Caco-2 (cell line): Measurements from ENCODE around the gene GALNT17. TPM values are rescaled to one million over a fixed set of nuclear protein-coding genes. Genes with fewer than 3 reads are reported as not detected.

Experiments
- BruUV-seq: library from RNA; stranded (reverse); fragments of 400-500 nt; replicated peaks from 2 replicates; lab custom pipeline; 2021; lab: Mats Ljungman, UMichigan
- CTCF ChIA-PET: fragments of 300-600 bp; sonication (Branson Sonifier 250); formaldehyde crosslinking; loops from one replicate; lab custom pipeline; 2022; ENCODE audit warnings: antibody characterized with exemption; lab: Charles Lee
- POLR2A ChIA-PET: fragments of 300-600 bp; sonication (Branson Sonifier 250); formaldehyde crosslinking; loops from one replicate; lab custom pipeline; 2022; ENCODE audit warnings: antibody characterized with exemption; lab: Charles Lee
- DNase-seq, 2 experiments: peaks; one replicate each; pipeline versions ENCODE4 v3.0.0 to v3.0.0-alpha.2; 2020 to 2022
- H3K27me3 ChIP-seq: replicated peaks from 2 replicates; pipeline ENCODE4 v1.6.0; 2011; ENCODE audit warnings: low read length; ENCODE audit not compliant: control insufficient read depth, insufficient read depth
- H3K36me3 ChIP-seq: 2 replicates; pipeline ENCODE4 v1.5.1; 2011; ENCODE audit warnings: low read length; ENCODE audit not compliant: control insufficient read depth, insufficient read depth
- H3K4me1 ChIP-seq: fragments of 250-450 bp; sonication (Bioruptor Pico); 2 replicates; pipeline ENCODE4 v1.5.1; 2020; ENCODE audit warnings: mild to moderate bottlenecking
- H3K4me3 ChIP-seq: 2 replicates; pipeline ENCODE4 v1.5.1; 2011; ENCODE audit warnings: low read depth, mild to moderate bottlenecking, control low read depth, low read length
- H3K9me3 ChIP-seq: fragments of 250-450 bp; sonication (Bioruptor Pico); 2 replicates; pipeline ENCODE4 v1.5.1; 2020; ENCODE audit warnings: mild to moderate bottlenecking, moderate library complexity
- H3K27ac Mint-ChIP-seq: one replicate; pipeline ENCODE4 v1.8.0; 2022; ENCODE audit warnings: mixed read lengths; ENCODE audit not compliant: unreplicated experiment
- H3K27me3 Mint-ChIP-seq: one replicate; pipeline ENCODE4 v1.8.0; 2022; ENCODE audit warnings: mixed read lengths; ENCODE audit not compliant: insufficient read depth, unreplicated experiment
- H3K36me3 Mint-ChIP-seq: one replicate; pipeline ENCODE4 v1.8.0; 2022; ENCODE audit warnings: mild to moderate bottlenecking, mixed read lengths; ENCODE audit not compliant: insufficient read depth, unreplicated experiment
- H3K4me1 Mint-ChIP-seq: one replicate; pipeline ENCODE4 v1.8.0; 2022; ENCODE audit warnings: low read depth, mixed read lengths; ENCODE audit not compliant: unreplicated experiment
- H3K4me3 Mint-ChIP-seq: one replicate; pipeline ENCODE4 v1.8.0; 2022; ENCODE audit warnings: mild to moderate bottlenecking, moderate library complexity, mixed read lengths; ENCODE audit not compliant: unreplicated experiment
- H3K9me3 Mint-ChIP-seq: one replicate; pipeline ENCODE4 v1.8.0; 2022; ENCODE audit warnings: mixed read lengths; ENCODE audit not compliant: unreplicated experiment
- CTCF ChIP-seq, 2 experiments: fragments of 200-600 bp in 1 of 2; IDR thresholded peaks; 1 replicate in 1 of 2; 2 replicates in 1 of 2; pipeline versions ENCODE4 v1.5.1 to v1.8.0; 2011 to 2022; ENCODE audit warnings: antibody characterized with exemption in 1 of 2, control low read depth in 1 of 2, inconsistent platforms in 1 of 2, low read depth in 1 of 2, low read length in 1 of 2, mild to moderate bottlenecking in 1 of 2, moderate library complexity in 1 of 2; ENCODE audit not compliant: insufficient read depth in 1 of 2, severe bottlenecking in 1 of 2, unreplicated experiment in 1 of 2
- intact Hi-C: fragments of 100-400 bp; cut with micrococcal nuclease; formaldehyde crosslinking; loops from one replicate; pipeline ENCODE4 v1.10.0; 2022; ENCODE audit not compliant: unreplicated experiment
- total RNA-seq: library from RNA; stranded (reverse); gene quantifications from 2 replicates; pipeline ENCODE4 v1.2.3, GENCODE V29; 2022

Gene GALNT17
- total RNA-seq, 1 experiment from 2014 or later, result not detected

- peaks cover 5% of the 10 kb centered on the region; the same call in 1 of the 2 replicates for H3K9me3 ChIP-seq
- no peaks in the 10 kb centered on the region for H3K36me3 Mint-ChIP-seq
- BruUV-seq, result no TSS peak
These were observed 245.5 kb downstream of the GALNT17 start for GRCh38 chr7:71377469-71377868.

GRCh38 chr7:71384094-71384493 is 252.2 kb downstream of the GALNT17 start:
- Histone ChIP-seq H3K36me3 (no peaks in the 10 kb centered on the region), H3K27me3 (no peaks in the 10 kb centered on the region), H3K4me1 (no peaks in the 10 kb centered on the region), H3K9me3 (no peaks in the 10 kb centered on the region), H3K4me3 (no peak overlapping the region)
- intact Hi-C loops, result no loop called here
- Mint-ChIP-seq H3K27ac (no peak overlapping the region), H3K9me3 (peaks cover 32% of the 10 kb centered on the region), H3K4me3 (no peak overlapping the region), H3K27me3 (no peaks in the 10 kb centered on the region), H3K36me3 (no peaks in the 10 kb centered on the region), H3K4me1 (no peaks in the 10 kb centered on the region)
- ChIA-PET POLR2A (no interaction called here), CTCF (no interaction called here)
- DNase-seq, result no peak
- no TSS peak for BruUV-seq
- TF ChIP-seq CTCF (IDR thresholded peaks at IDR 0.05; ENCODE audit: insufficient read depth in 1 of 2, low read depth in 1 of 2, low read length in 1 of 2, severe bottlenecking in 1 of 2, unreplicated experiment in 1 of 2), result no peak

More at GRCh38 chr7:71377469-71377868, 245.5 kb downstream of the GALNT17 start:
- H3K27me3 Mint-ChIP-seq, result no peaks in the 10 kb centered on the region
- POLR2A ChIA-PET, result no interaction called here
- H3K4me1 Mint-ChIP-seq, result no peaks in the 10 kb centered on the region
- H3K27me3 ChIP-seq, result no peaks in the 10 kb centered on the region
- H3K9me3 Mint-ChIP-seq, result peaks cover 46% of the 10 kb centered on the region
- no peaks in the 10 kb centered on the region for H3K36me3 ChIP-seq
- no peak overlapping the region for H3K27ac Mint-ChIP-seq
- no peak for TF ChIP-seq CTCF (IDR thresholded peaks at IDR 0.05; ENCODE audit: insufficient read depth in 1 of 2, low read depth in 1 of 2, low read length in 1 of 2, severe bottlenecking in 1 of 2, unreplicated experiment in 1 of 2)
- intact Hi-C loops, result no loop called here
- no peak for DNase-seq
- H3K4me1 ChIP-seq, result no peaks in the 10 kb centered on the region
- CTCF ChIA-PET, result no interaction called here
- no peak overlapping the region for H3K4me3 Mint-ChIP-seq
- no peak overlapping the region for H3K4me3 ChIP-seq

- TF ChIP-seq CTCF (IDR thresholded peaks at IDR 0.05; ENCODE audit: insufficient read depth in 1 of 2, low read depth in 1 of 2, low read length in 1 of 2, severe bottlenecking in 1 of 2, unreplicated experiment in 1 of 2), result no peak
- no TSS peak for BruUV-seq
- ChIA-PET CTCF (no interaction called here), POLR2A (no interaction called here)
- Mint-ChIP-seq H3K36me3 (no peaks in the 10 kb centered on the region), H3K4me1 (no peaks in the 10 kb centered on the region), H3K27ac (no peak overlapping the region), H3K27me3 (no peaks in the 10 kb centered on the region), H3K4me3 (no peak overlapping the region), H3K9me3 (peaks cover 20% of the 10 kb centered on the region)
- Histone ChIP-seq H3K4me1 (no peaks in the 10 kb centered on the region), H3K4me3 (no peak overlapping the region), H3K9me3 (no peaks in the 10 kb centered on the region), H3K27me3 (no peaks in the 10 kb centered on the region), H3K36me3 (no peaks in the 10 kb centered on the region)
- DNase-seq, result no peak
- intact Hi-C loops, result no loop called here
These were observed 253.4 kb downstream of the GALNT17 start for GRCh38 chr7:71385330-71385729.
